ENCODE data around the gene ZNF148. TPM values are rescaled to one million over a fixed set of nuclear protein-coding genes. Genes with fewer than 3 reads are reported as not detected.

The ZNF148 gene
- polyA plus RNA-seq, 1 experiment = 43.5 TPM

DNA sequence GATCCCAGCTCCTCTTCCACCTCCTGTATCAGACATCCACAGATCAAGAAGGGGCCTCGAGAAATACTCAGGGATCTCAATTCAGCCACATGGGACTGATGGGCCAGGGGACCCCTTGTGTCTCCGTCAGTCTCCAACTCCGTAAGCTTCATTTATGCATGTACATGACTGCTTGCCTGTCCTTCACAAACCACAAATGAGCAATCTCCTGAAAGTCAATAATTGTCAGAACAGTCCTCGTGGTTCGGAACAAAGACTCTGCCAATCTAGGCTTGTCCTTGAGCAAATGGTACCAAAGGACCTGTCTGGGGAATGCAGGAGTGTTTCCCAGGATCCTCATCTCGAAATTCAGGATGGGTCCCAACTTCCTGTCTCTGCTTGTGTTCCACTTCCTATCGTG, 183.4 kb downstream of the ZNF148 start:
- no peak overlapping the region for H3K27ac ChIP-seq (ENCODE audit: low read depth, low read length)
- ChIA-PET CTCF (interaction anchor here (0.6 kb wide), 1 partner anchor 12 kb away, joined by 4 read pairs; no protein-coding TSS in a partner anchor), POLR2A (no interaction called here)
- H3K27me3 ChIP-seq (ENCODE audit: control insufficient read depth, insufficient read depth, low read length) = no peaks in the 10 kb centered on the region
- 0 out of 2 replicates have a peak, but pooled peaks cover 5% of the 10 kb centered on the region for H3K9me3 ChIP-seq (ENCODE audit: control insufficient read depth, insufficient read depth, low read length)
- TF ChIP-seq, protein P1, sequence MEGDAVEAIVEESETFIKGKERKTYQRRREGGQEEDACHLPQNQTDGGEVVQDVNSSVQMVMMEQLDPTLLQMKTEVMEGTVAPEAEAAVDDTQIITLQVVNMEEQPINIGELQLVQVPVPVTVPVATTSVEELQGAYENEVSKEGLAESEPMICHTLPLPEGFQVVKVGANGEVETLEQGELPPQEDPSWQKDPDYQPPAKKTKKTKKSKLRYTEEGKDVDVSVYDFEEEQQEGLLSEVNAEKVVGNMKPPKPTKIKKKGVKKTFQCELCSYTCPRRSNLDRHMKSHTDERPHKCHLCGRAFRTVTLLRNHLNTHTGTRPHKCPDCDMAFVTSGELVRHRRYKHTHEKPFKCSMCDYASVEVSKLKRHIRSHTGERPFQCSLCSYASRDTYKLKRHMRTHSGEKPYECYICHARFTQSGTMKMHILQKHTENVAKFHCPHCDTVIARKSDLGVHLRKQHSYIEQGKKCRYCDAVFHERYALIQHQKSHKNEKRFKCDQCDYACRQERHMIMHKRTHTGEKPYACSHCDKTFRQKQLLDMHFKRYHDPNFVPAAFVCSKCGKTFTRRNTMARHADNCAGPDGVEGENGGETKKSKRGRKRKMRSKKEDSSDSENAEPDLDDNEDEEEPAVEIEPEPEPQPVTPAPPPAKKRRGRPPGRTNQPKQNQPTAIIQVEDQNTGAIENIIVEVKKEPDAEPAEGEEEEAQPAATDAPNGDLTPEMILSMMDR (IDR thresholded peaks at IDR 0.05; ENCODE audit: low read depth, low read length) = no peak
- DNase-seq (ENCODE audit: low read depth, low spot score) = no peak
- no peak overlapping the region for H3K4me3 ChIP-seq (ENCODE audit: low read depth, low read length)

DNA sequence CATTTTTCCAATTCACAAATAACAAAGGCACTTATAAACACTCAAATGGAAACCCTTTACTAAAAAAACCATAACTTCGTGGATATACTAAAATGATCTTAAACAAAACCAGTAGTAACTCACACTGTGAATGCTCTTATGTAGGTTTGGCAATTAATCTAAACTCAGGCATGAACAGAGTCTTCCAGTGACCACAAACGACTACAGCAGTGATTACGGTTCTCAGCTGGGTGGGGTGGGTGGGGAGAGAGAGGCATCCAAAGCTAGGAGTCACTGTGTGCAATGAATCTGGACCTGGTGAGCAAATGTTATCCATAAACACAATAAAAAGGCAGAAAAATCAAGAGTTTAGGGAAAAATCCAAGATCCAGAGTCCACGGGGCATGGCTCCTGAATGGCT, 183.9 kb downstream of the ZNF148 start:
- TF ChIP-seq, protein P1 (IDR thresholded peaks at IDR 0.05; ENCODE audit: low read depth, low read length) = no peak
- H3K9me3 ChIP-seq (ENCODE audit: control insufficient read depth, insufficient read depth, low read length) = 0 out of 2 replicates have a peak, but pooled peaks cover 5% of the 10 kb centered on the region
- DNase-seq (ENCODE audit: low read depth, low spot score) = no peak
- no peaks in the 10 kb centered on the region for H3K27me3 ChIP-seq (ENCODE audit: control insufficient read depth, insufficient read depth, low read length)
- H3K4me3 ChIP-seq (ENCODE audit: low read depth, low read length) = no peak overlapping the region
- ChIA-PET POLR2A (no interaction called here), CTCF (no interaction called here)
- no peak overlapping the region for H3K27ac ChIP-seq (ENCODE audit: low read depth, low read length)

DNA sequence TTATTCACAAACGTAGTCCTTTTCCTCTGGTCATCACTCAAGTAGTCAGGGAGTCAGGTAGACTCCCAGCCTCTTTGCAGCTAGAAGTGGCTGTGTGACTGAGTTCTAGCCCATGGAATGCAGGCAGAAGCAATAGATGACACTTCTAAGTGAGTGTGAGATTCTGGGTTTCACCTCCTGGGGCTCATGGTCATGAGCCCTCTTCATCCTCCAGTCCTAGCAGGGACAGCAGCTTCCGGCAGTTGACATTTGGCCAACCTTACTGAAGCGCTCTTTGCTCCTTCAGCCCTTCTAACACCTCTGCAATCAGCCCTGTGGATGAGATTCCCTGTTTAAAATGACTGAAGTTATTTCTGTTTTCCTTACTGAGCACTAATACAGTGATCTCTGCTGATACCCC, 184.3 kb downstream of the ZNF148 start:
- Histone ChIP-seq H3K27ac (ENCODE audit: low read depth, low read length) (no peak overlapping the region), H3K9me3 (ENCODE audit: control insufficient read depth, insufficient read depth, low read length) (0 out of 2 replicates have a peak, but pooled peaks cover 5% of the 10 kb centered on the region), H3K4me3 (ENCODE audit: low read depth, low read length) (no peak overlapping the region), H3K27me3 (ENCODE audit: control insufficient read depth, insufficient read depth, low read length) (no peaks in the 10 kb centered on the region)
- ChIA-PET CTCF (no interaction called here), POLR2A (no interaction called here)
- TF ChIP-seq, protein P1 (IDR thresholded peaks at IDR 0.05; ENCODE audit: low read depth, low read length) = no peak
- DNase-seq (ENCODE audit: low read depth, low spot score) = no peak

DNA sequence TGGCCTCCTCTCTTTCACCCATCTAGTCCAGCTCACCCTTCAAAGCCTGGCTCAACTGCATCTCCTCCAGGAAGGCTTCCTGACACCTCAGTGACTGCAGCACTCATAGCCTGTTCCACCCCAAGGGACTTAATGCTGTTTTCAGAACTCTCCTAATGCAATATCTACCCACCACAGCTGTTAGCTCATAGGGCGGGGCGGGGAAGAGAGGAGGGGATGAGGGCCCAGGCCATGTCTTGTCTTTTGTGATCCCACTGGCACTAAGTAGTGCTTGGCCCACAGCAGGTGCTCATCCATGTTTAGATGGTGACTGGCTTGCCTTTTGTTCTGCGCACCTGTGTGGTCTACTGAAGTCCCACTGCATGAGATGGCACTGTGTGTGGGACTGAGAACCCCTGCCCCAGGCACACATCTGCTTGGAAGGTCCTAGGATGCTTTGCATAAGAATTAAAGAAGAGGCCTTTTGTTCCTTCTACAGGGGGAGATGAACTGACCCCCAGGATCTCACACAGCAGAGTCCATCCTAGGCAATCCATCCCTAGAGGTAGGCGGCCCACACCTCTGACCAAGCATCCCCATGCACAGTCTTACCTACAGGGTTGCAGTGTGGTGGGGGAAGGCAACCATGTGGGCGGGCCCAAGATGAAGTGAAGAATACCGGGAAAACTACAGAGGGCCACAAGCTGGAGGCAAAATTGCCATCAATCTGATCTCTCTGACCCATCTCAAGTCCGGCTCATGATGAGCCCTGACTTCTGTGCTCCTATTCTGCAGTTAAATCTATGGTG, 185.6 kb downstream of the ZNF148 start:
- Histone ChIP-seq H3K4me3 (ENCODE audit: low read depth, low read length) (no peak overlapping the region), H3K27ac (ENCODE audit: low read depth, low read length) (no peak overlapping the region), H3K9me3 (ENCODE audit: control insufficient read depth, insufficient read depth, low read length) (0 out of 2 replicates have a peak, but pooled peaks cover 5% of the 10 kb centered on the region), H3K27me3 (ENCODE audit: control insufficient read depth, insufficient read depth, low read length) (no peaks in the 10 kb centered on the region)
- ChIA-PET CTCF (no interaction called here), POLR2A (no interaction called here)
- TF ChIP-seq, protein P1 (IDR thresholded peaks at IDR 0.05; ENCODE audit: low read depth, low read length) = no peak
- no peak for DNase-seq (ENCODE audit: low read depth, low spot score)

DNA sequence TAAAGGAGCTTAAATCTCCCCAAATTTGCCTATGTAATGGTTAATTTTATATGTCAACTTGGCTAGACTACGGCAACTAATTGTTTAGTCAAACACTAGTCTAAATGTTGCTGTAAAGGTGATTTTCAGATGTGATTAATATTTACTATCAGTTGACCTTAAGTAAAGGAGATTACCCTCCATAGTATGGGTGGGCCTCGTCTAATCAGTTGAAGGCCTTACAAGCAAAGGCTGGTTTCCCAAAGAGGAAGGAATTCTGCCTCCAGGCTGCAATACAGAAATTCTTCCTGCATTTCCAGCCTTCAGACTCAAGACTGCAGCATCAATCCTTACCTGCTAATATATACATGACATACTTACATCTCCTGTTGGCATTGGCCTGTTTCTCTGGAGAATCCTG, 186.2 kb downstream of the ZNF148 start:
- ChIA-PET CTCF (no interaction called here), POLR2A (no interaction called here)
- Histone ChIP-seq H3K27ac (ENCODE audit: low read depth, low read length) (no peak overlapping the region), H3K9me3 (ENCODE audit: control insufficient read depth, insufficient read depth, low read length) (0 out of 2 replicates have a peak, but pooled peaks cover 5% of the 10 kb centered on the region), H3K27me3 (ENCODE audit: control insufficient read depth, insufficient read depth, low read length) (no peaks in the 10 kb centered on the region), H3K4me3 (ENCODE audit: low read depth, low read length) (no peak overlapping the region)
- DNase-seq (ENCODE audit: low read depth, low spot score) = no peak
- TF ChIP-seq, protein P1 (IDR thresholded peaks at IDR 0.05; ENCODE audit: low read depth, low read length) = no peak

All from AG04450 (cell line).